LNCaP clone FGC (cell line): ENCODE results near the gene INPP4B.

ENCODE experiments used
- DNase-seq: peaks from one replicate; pipeline ENCODE4 v3.0.0-alpha.2; 2011; ENCODE audit warnings: low read depth
- H3K4me3 ChIP-seq: 2 replicates; pipeline ENCODE4 v1.5.1; 2011; ENCODE audit warnings: mild to moderate bottlenecking, low read depth, low read length, control low read depth
- TF ChIP-seq, protein P1 (sequence below): IDR thresholded peaks from 2 replicates; pipeline ENCODE4 v1.5.1; 2012; ENCODE audit warnings: mild to moderate bottlenecking; ENCODE audit not compliant: control insufficient read depth, insufficient read depth; ENCODE audit errors: extremely low read depth

Gene INPP4B

DNA sequence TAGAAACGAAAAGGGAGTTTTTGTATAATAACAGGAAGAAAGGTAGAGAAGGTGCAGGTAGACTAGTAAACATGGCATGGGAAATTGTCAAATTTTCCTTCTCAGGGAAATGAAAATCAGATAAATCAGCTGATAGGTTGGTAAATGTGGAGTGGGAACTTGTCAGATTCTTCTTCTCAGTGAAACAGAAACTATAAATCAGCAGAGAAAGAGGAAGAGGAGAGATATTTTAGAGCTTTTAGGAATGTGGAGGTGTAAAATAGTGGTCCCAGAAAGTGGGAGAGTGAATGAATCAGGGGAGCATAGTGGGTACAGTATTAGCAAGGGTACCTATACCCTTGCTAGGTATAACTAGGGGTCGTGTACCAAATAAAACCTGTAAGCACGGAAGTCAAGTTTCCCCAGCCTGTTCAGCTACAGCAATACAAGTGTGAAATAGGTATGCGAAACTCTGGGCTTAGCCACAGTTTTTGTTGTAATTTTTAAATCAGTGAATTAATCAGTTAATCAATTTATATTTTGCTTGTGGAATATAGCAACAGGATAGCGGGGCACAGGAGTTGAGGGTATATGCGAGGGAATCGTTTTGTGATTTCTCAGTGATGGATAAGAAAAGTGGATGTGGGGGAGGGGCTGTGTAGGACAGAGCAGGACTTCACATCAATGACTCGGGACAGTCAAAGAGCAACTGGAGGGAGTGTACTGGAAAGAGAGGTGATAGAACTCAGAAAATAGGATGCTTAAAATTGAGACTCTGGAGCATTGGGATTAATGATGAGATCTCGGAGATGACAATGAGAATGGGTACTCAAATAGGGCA is 561.5 kb downstream of the INPP4B start:
- TF ChIP-seq, protein P1, sequence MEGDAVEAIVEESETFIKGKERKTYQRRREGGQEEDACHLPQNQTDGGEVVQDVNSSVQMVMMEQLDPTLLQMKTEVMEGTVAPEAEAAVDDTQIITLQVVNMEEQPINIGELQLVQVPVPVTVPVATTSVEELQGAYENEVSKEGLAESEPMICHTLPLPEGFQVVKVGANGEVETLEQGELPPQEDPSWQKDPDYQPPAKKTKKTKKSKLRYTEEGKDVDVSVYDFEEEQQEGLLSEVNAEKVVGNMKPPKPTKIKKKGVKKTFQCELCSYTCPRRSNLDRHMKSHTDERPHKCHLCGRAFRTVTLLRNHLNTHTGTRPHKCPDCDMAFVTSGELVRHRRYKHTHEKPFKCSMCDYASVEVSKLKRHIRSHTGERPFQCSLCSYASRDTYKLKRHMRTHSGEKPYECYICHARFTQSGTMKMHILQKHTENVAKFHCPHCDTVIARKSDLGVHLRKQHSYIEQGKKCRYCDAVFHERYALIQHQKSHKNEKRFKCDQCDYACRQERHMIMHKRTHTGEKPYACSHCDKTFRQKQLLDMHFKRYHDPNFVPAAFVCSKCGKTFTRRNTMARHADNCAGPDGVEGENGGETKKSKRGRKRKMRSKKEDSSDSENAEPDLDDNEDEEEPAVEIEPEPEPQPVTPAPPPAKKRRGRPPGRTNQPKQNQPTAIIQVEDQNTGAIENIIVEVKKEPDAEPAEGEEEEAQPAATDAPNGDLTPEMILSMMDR = no peak

DNA sequence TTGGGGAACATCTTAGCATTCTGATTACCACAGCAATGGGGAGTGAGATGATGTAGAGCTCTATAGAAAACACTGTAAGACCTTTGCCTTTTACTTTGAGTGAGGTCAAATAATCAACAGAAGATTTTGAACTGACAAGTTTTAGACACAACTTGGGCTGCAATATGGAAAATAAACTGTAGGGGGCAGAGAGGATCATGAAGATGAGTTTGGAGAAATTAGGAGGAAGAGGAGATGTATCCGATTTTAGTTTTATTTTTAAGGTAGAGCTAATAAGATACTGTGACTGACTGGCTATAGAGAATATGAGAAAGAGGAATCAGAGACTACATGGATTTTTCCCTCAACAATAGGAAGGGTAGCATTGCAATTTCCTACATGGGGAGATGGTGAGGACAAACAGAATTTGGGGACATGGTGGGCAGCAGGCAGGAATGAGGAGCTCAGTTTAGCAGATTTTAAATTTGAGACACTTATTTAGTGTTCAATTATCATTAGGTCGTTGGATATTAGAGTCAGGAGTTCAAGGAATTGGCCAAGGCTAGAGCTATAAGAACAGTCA is 563.1 kb downstream of the INPP4B start:
- TF ChIP-seq, protein P1 = peak; percentile 51
- no peak for DNase-seq
- H3K4me3 ChIP-seq = no peak overlapping the region

More for the DNA sequence above, 561.5 kb downstream of the INPP4B start:
- H3K4me3 ChIP-seq = no peak overlapping the region
- DNase-seq = no peak

DNA sequence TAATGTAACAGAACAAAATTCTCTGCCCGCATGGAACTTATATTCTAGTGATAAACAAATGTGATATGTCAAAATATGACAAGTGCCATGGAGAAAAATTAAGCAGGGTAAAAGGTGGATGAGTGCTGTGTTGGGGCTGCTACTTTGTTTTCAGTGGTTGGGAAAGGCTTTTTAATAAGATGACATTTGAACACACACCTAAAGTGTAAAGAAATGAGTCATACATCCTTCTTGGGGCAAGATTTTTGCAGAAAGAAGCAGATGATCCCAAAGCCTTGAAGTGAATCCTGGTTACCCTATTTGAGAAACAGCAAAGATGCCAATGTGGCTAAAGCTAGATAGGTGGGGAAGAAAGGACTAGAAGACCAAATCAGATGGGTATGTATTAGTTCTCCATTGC is 564.1 kb downstream of the INPP4B start:
- no peak for DNase-seq
- TF ChIP-seq, protein P1 = no peak
- H3K4me3 ChIP-seq = no peak overlapping the region

DNA sequence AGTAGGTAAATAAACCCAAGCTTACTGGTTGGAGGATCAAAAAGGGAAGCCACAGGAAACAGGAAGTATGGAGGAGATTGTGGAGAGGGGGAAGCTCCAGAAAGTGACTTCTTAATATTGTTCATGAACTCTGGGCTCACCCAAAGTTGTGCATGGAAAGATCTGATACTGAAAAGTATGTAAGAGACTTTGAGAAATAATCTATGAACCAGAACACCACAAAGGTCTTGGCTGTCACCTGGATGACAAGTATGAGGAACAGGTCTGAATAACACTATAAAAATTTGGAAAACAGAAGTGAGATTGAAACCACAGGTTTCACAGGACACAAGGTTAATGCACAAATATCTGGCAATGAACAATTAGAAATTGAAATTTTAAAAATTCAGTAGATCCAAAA is 567.4 kb downstream of the INPP4B start:
- H3K4me3 ChIP-seq = no peak overlapping the region
- TF ChIP-seq, protein P1 = no peak
- DNase-seq = no peak

DNA sequence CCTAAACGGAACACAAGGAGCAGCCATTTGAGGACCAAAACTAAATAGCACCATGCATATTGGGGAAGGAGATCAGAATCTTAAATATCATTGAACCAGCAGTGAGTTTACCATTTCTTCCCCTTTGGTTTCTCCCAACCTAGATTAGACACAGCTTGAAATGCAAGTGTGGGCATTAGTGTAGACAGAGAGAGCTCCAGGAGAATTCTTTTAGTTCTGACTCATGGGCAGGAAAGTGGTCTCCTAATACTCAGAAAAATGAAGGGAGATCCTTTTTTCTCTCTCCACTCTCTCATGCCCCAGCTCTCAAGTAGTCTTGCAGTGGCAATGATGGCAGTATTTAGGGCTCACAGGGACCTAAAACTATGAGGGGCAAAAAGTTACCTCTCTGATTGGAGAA is 567.9 kb downstream of the INPP4B start:
- H3K4me3 ChIP-seq = no peak overlapping the region
- no peak for DNase-seq
- TF ChIP-seq, protein P1 = no peak

DNA sequence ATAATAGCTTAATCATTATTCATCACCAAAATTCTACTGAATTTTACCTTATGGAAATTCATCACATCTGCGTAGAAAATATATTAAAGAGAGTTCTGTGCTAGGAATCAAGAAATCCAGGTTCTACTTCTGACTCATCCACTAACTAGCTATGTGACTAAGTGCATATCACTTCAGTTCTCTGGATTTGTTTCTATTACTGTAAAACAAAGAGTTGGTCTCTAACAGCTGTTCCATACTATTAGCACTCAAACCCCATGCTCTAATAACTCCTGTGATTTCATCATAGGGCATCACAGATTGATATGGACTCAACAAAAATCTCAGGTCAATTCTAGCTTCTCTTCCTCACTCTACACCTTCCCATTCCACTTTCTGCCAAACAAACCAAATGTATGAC is 572.0 kb downstream of the INPP4B start:
- no peak overlapping the region for H3K4me3 ChIP-seq
- TF ChIP-seq, protein P1 = no peak
- DNase-seq = no peak
